ENCODE measurements around the gene COPG2.

The COPG2 gene

GRCh38 chr7:130506358-130506757 lies 162.2 kb downstream of the COPG2 start:
- TF ChIP-seq EZH2phosphoT487 (conservative IDR thresholded peaks at IDR 0.05; ENCODE audit: low read length) = no peak
- TF ChIP-seq, protein P1, sequence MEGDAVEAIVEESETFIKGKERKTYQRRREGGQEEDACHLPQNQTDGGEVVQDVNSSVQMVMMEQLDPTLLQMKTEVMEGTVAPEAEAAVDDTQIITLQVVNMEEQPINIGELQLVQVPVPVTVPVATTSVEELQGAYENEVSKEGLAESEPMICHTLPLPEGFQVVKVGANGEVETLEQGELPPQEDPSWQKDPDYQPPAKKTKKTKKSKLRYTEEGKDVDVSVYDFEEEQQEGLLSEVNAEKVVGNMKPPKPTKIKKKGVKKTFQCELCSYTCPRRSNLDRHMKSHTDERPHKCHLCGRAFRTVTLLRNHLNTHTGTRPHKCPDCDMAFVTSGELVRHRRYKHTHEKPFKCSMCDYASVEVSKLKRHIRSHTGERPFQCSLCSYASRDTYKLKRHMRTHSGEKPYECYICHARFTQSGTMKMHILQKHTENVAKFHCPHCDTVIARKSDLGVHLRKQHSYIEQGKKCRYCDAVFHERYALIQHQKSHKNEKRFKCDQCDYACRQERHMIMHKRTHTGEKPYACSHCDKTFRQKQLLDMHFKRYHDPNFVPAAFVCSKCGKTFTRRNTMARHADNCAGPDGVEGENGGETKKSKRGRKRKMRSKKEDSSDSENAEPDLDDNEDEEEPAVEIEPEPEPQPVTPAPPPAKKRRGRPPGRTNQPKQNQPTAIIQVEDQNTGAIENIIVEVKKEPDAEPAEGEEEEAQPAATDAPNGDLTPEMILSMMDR (IDR thresholded peaks at IDR 0.05; ENCODE audit: insufficient read depth, low read length, poor library complexity, severe bottlenecking) = no peak
- peaks cover 9% of the 10 kb centered on the region; the same call in 1 of the 2 replicates for H3K36me3 ChIP-seq (ENCODE audit: low read length)

GRCh38 chr7:130505753-130506152 lies 162.8 kb downstream of the COPG2 start:
- H3K36me3 ChIP-seq (ENCODE audit: low read length) = peaks cover 9% of the 10 kb centered on the region; the same call in 1 of the 2 replicates
- no peaks in the 10 kb centered on the region for H3K79me2 ChIP-seq (ENCODE audit: insufficient read depth, low read length)
- no peak overlapping the region for H3K4me3 ChIP-seq (ENCODE audit: insufficient read depth, low read length, poor library complexity, severe bottlenecking)
- no peaks in the 10 kb centered on the region for H3K9me2 ChIP-seq (replicated peaks; ENCODE audit: insufficient read depth, low read length)
- no peaks in the 10 kb centered on the region for H4K20me1 ChIP-seq (ENCODE audit: low read depth, low read length)
- no peak overlapping the region for H2AFZ ChIP-seq (ENCODE audit: low read depth, low read length, severe bottlenecking)
- H3K9me3 ChIP-seq (ENCODE audit: insufficient read depth, low read length) = no peaks in the 10 kb centered on the region
- TF ChIP-seq, protein P1 (IDR thresholded peaks at IDR 0.05; ENCODE audit: insufficient read depth, low read length, poor library complexity, severe bottlenecking) = no peak
- TF ChIP-seq EZH2phosphoT487 (conservative IDR thresholded peaks at IDR 0.05; ENCODE audit: low read length) = no peak
- H3K4me2 ChIP-seq (ENCODE audit: low read depth, low read length, poor library complexity, severe bottlenecking) = no peak overlapping the region
- H3K27me3 ChIP-seq (ENCODE audit: low read length) = no peaks in the 10 kb centered on the region
- H3K27ac ChIP-seq (ENCODE audit: low read depth, low read length) = no peak overlapping the region
- no peak overlapping the region for H3K9ac ChIP-seq (ENCODE audit: low read length)
- H3F3A ChIP-seq (ENCODE audit: insufficient read depth) = no peaks in the 10 kb centered on the region

More at GRCh38 chr7:130506358-130506757, 162.2 kb downstream of the COPG2 start:
- Histone ChIP-seq H3K4me3 (ENCODE audit: insufficient read depth, low read length, poor library complexity, severe bottlenecking) (no peak overlapping the region), H3F3A (ENCODE audit: insufficient read depth) (no peaks in the 10 kb centered on the region), H3K9ac (ENCODE audit: low read length) (no peak overlapping the region), H3K4me2 (ENCODE audit: low read depth, low read length, poor library complexity, severe bottlenecking) (no peak overlapping the region), H3K79me2 (ENCODE audit: insufficient read depth, low read length) (no peaks in the 10 kb centered on the region), H4K20me1 (ENCODE audit: low read depth, low read length) (no peaks in the 10 kb centered on the region), H3K9me3 (ENCODE audit: insufficient read depth, low read length) (no peaks in the 10 kb centered on the region), H3K9me2 (replicated peaks; ENCODE audit: insufficient read depth, low read length) (no peaks in the 10 kb centered on the region), H2AFZ (ENCODE audit: low read depth, low read length, severe bottlenecking) (no peak overlapping the region), H3K27ac (ENCODE audit: low read depth, low read length) (no peak overlapping the region), H3K27me3 (ENCODE audit: low read length) (no peaks in the 10 kb centered on the region)

- Histone ChIP-seq H3K4me2 (ENCODE audit: low read depth, low read length, poor library complexity, severe bottlenecking) (no peak overlapping the region), H3F3A (ENCODE audit: insufficient read depth) (no peaks in the 10 kb centered on the region), H3K27me3 (ENCODE audit: low read length) (no peaks in the 10 kb centered on the region), H3K9me3 (ENCODE audit: insufficient read depth, low read length) (no peaks in the 10 kb centered on the region), H3K79me2 (ENCODE audit: insufficient read depth, low read length) (no peaks in the 10 kb centered on the region), H4K20me1 (ENCODE audit: low read depth, low read length) (no peaks in the 10 kb centered on the region), H2AFZ (ENCODE audit: low read depth, low read length, severe bottlenecking) (no peak overlapping the region), H3K27ac (ENCODE audit: low read depth, low read length) (no peak overlapping the region), H3K9ac (ENCODE audit: low read length) (no peak overlapping the region), H3K36me3 (ENCODE audit: low read length) (peaks cover 6% of the 10 kb centered on the region; the same call in 1 of the 2 replicates), H3K9me2 (replicated peaks; ENCODE audit: insufficient read depth, low read length) (no peaks in the 10 kb centered on the region), H3K4me3 (ENCODE audit: insufficient read depth, low read length, poor library complexity, severe bottlenecking) (no peak overlapping the region)
- no peak for TF ChIP-seq EZH2phosphoT487 (conservative IDR thresholded peaks at IDR 0.05; ENCODE audit: low read length)
- TF ChIP-seq, protein P1 (IDR thresholded peaks at IDR 0.05; ENCODE audit: insufficient read depth, low read length, poor library complexity, severe bottlenecking) = no peak
Measured at GRCh38 chr7:130500910-130501309, 167.6 kb downstream of the COPG2 start.
